Measurements from ENCODE around the gene CNGA1.

Gene CNGA1

GRCh38 chr4:48039561-48039960 lies 23.1 kb upstream of the CNGA1 start:
- Histone ChIP-seq H4K20me1 (ENCODE audit: insufficient read depth, low read length) (no peaks in the 10 kb centered on the region), H2AFZ (ENCODE audit: low read depth, low read length) (no peak overlapping the region), H3K4me2 (ENCODE audit: insufficient read depth, low read length) (no peak overlapping the region), H3K27me3 (ENCODE audit: insufficient read depth, low read length, poor library complexity) (peaks cover 9% of the 10 kb centered on the region), H3K79me2 (ENCODE audit: insufficient read depth, low read length) (no peaks in the 10 kb centered on the region), H3K4me3 (ENCODE audit: low read depth in 1 of 2, low read length in 2 of 2) (no peak overlapping the region), H3K9me3 (ENCODE audit: insufficient read depth, low read length, severe bottlenecking) (no peaks in the 10 kb centered on the region), H3K36me3 (ENCODE audit: insufficient read depth, low read length) (no peaks in the 10 kb centered on the region), H3K4me1 (ENCODE audit: insufficient read depth, low read length) (no peaks in the 10 kb centered on the region), H3K9ac (ENCODE audit: low read depth, low read length) (no peak overlapping the region), H3K27ac (ENCODE audit: low read length) (no peak overlapping the region)
- TF ChIP-seq CTCF (IDR thresholded peaks at IDR 0.05; ENCODE audit: borderline replicate concordance, extremely low read depth, low read length, poor library complexity, severe bottlenecking) (no peak), EZH2 (IDR thresholded peaks at IDR 0.05; ENCODE audit: borderline replicate concordance, low read depth, low read length, severe bottlenecking) (no peak)
- ATAC-seq (ENCODE audit: insufficient read depth, low read depth) (no peak), DNase-seq (no peak)

GRCh38 chr4:48038666-48039065 lies 22.2 kb upstream of the CNGA1 start:
- no peaks in the 10 kb centered on the region for H4K20me1 ChIP-seq (ENCODE audit: insufficient read depth, low read length)
- H3K4me3 ChIP-seq (ENCODE audit: low read depth in 1 of 2, low read length in 2 of 2) = no peak overlapping the region
- H2AFZ ChIP-seq (ENCODE audit: low read depth, low read length) = no peak overlapping the region
- H3K36me3 ChIP-seq (ENCODE audit: insufficient read depth, low read length) = no peaks in the 10 kb centered on the region
- no peak overlapping the region for H3K9ac ChIP-seq (ENCODE audit: low read depth, low read length)
- H3K9me3 ChIP-seq (ENCODE audit: insufficient read depth, low read length, severe bottlenecking) = no peaks in the 10 kb centered on the region
- ATAC-seq (ENCODE audit: insufficient read depth, low read depth) (no peak), DNase-seq (no peak)
- H3K4me2 ChIP-seq (ENCODE audit: insufficient read depth, low read length) = no peak overlapping the region
- no peaks in the 10 kb centered on the region for H3K79me2 ChIP-seq (ENCODE audit: insufficient read depth, low read length)
- no peak overlapping the region for H3K27ac ChIP-seq (ENCODE audit: low read length)
- TF ChIP-seq CTCF (IDR thresholded peaks at IDR 0.05; ENCODE audit: borderline replicate concordance, extremely low read depth, low read length, poor library complexity, severe bottlenecking) (no peak), EZH2 (IDR thresholded peaks at IDR 0.05; ENCODE audit: borderline replicate concordance, low read depth, low read length, severe bottlenecking) (no peak)
- no peaks in the 10 kb centered on the region for H3K4me1 ChIP-seq (ENCODE audit: insufficient read depth, low read length)
- peaks cover 9% of the 10 kb centered on the region for H3K27me3 ChIP-seq (ENCODE audit: insufficient read depth, low read length, poor library complexity)

GRCh38 chr4:48037117-48037462 lies 20.6 kb upstream of the CNGA1 start:
- ATAC-seq (ENCODE audit: insufficient read depth, low read depth) = no peak
- TF ChIP-seq EZH2 (IDR thresholded peaks at IDR 0.05; ENCODE audit: borderline replicate concordance, low read depth, low read length, severe bottlenecking) = no peak
- no peak for TF ChIP-seq CTCF (IDR thresholded peaks at IDR 0.05; ENCODE audit: borderline replicate concordance, extremely low read depth, low read length, poor library complexity, severe bottlenecking)
- Histone ChIP-seq H3K79me2 (ENCODE audit: insufficient read depth, low read length) (no peaks in the 10 kb centered on the region), H3K9ac (ENCODE audit: low read depth, low read length) (no peak overlapping the region), H3K4me1 (ENCODE audit: insufficient read depth, low read length) (no peaks in the 10 kb centered on the region), H2AFZ (ENCODE audit: low read depth, low read length) (no peak overlapping the region), H3K27me3 (ENCODE audit: insufficient read depth, low read length, poor library complexity) (no peaks in the 10 kb centered on the region), H3K4me2 (ENCODE audit: insufficient read depth, low read length) (no peak overlapping the region), H3K36me3 (ENCODE audit: insufficient read depth, low read length) (no peaks in the 10 kb centered on the region), H4K20me1 (ENCODE audit: insufficient read depth, low read length) (no peaks in the 10 kb centered on the region), H3K9me3 (ENCODE audit: insufficient read depth, low read length, severe bottlenecking) (no peaks in the 10 kb centered on the region), H3K27ac (ENCODE audit: low read length) (no peak overlapping the region), H3K4me3 (ENCODE audit: low read depth in 1 of 2, low read length in 2 of 2) (no peak overlapping the region)
- DNase-seq = no peak

GRCh38 chr4:48035952-48036351 lies 19.5 kb upstream of the CNGA1 start:
- Histone ChIP-seq H3K27me3 (ENCODE audit: insufficient read depth, low read length, poor library complexity) (no peaks in the 10 kb centered on the region), H3K4me2 (ENCODE audit: insufficient read depth, low read length) (no peak overlapping the region), H3K4me3 (ENCODE audit: low read depth in 1 of 2, low read length in 2 of 2) (no peak overlapping the region), H3K36me3 (ENCODE audit: insufficient read depth, low read length) (no peaks in the 10 kb centered on the region), H3K9me3 (ENCODE audit: insufficient read depth, low read length, severe bottlenecking) (no peaks in the 10 kb centered on the region), H2AFZ (ENCODE audit: low read depth, low read length) (no peak overlapping the region), H3K9ac (ENCODE audit: low read depth, low read length) (no peak overlapping the region), H3K27ac (ENCODE audit: low read length) (no peak overlapping the region), H3K4me1 (ENCODE audit: insufficient read depth, low read length) (no peaks in the 10 kb centered on the region), H4K20me1 (ENCODE audit: insufficient read depth, low read length) (no peaks in the 10 kb centered on the region), H3K79me2 (ENCODE audit: insufficient read depth, low read length) (no peaks in the 10 kb centered on the region)
- ATAC-seq (ENCODE audit: insufficient read depth, low read depth) (no peak), DNase-seq (no peak)
- TF ChIP-seq EZH2 (IDR thresholded peaks at IDR 0.05; ENCODE audit: borderline replicate concordance, low read depth, low read length, severe bottlenecking) = no peak
- TF ChIP-seq CTCF (IDR thresholded peaks at IDR 0.05; ENCODE audit: borderline replicate concordance, extremely low read depth, low read length, poor library complexity, severe bottlenecking) = no peak
